ENCODE measurements around the gene LDHAL6A. TPM values are rescaled to one million over a fixed set of nuclear protein-coding genes. Genes with fewer than 3 reads are reported as not detected.
A peak's percentile ranks its signal among the peaks of the same experiment; 100 is the strongest.

LDHAL6A gene
- total RNA-seq, 1 donor from 2014 or later, result 0.62 TPM

- DNase-seq, result peak; percentile 22
These were observed 35.3 kb downstream of the LDHAL6A start for GRCh38 chr11:18490736-18491485.

- DNase-seq, result no peak
These were observed 36.3 kb downstream of the LDHAL6A start for GRCh38 chr11:18491924-18492323.

GRCh38 chr11:18492888-18493287 is 37.2 kb downstream of the LDHAL6A start:
- DNase-seq, result no peak

GRCh38 chr11:18493310-18493709 is 37.7 kb downstream of the LDHAL6A start:
- DNase-seq, result no peak

- DNase-seq, result no peak
These were observed 39.6 kb downstream of the LDHAL6A start for GRCh38 chr11:18495271-18495670.

GRCh38 chr11:18495703-18496102 is 40.0 kb downstream of the LDHAL6A start:
- DNase-seq, result no peak

GRCh38 chr11:18498039-18498438 is 42.4 kb downstream of the LDHAL6A start:
- DNase-seq, result no peak

GRCh38 chr11:18501629-18502028 is 46.0 kb downstream of the LDHAL6A start:
- DNase-seq, result no peak

GRCh38 chr11:18502352-18502751 is 46.7 kb downstream of the LDHAL6A start:
- no peak for DNase-seq

- DNase-seq, result no peak
These were observed 65.5 kb downstream of the LDHAL6A start for GRCh38 chr11:18521122-18521521.

- DNase-seq, result no peak
These were observed 66.7 kb downstream of the LDHAL6A start for GRCh38 chr11:18522388-18522787.

GRCh38 chr11:18523084-18523483 is 67.4 kb downstream of the LDHAL6A start:
- no peak for DNase-seq

- DNase-seq, result no peak
These were observed 68.6 kb downstream of the LDHAL6A start for GRCh38 chr11:18524248-18524647.

- DNase-seq, result no peak
These were observed 70.5 kb downstream of the LDHAL6A start for GRCh38 chr11:18526130-18526520.

- peak; percentile 91 for DNase-seq
These were observed 71.1 kb downstream of the LDHAL6A start, which contains the start of gene TSG101 for GRCh38 chr11:18526521-18527296. Gene TSG101, minus strand, starts transcription at chr11:18526942. Its CDS starts 126 bp downstream, at chr11:18526816.

GRCh38 chr11:18527512-18527911 is 71.9 kb downstream of the LDHAL6A start:
- DNase-seq, result no peak

Other genes with a start within 250 kb of the LDHAL6A start
- not detected for gene SAA4, start 219.1 kb upstream of the LDHAL6A start, total RNA-seq
- 0.31 TPM for gene SAA2, start 207.2 kb upstream of the LDHAL6A start, total RNA-seq
- gene SAA1, start 189.6 kb upstream of the LDHAL6A start, total RNA-seq, result not detected
- 126 TPM for gene HPS5, start 133.7 kb upstream of the LDHAL6A start, total RNA-seq
- 84.2 TPM for gene GTF2H1, start 133.3 kb upstream of the LDHAL6A start, total RNA-seq
- 119 TPM for gene LDHA, start 61.3 kb upstream of the LDHAL6A start, total RNA-seq
- not detected for gene LDHC, start 43.5 kb upstream of the LDHAL6A start, total RNA-seq
- gene TSG101, start 71.1 kb downstream of the LDHAL6A start, total RNA-seq, result 99.8 TPM
- 27.8 TPM for gene UEVLD, start 132.9 kb downstream of the LDHAL6A start, total RNA-seq
- gene MISFA, start 143.9 kb downstream of the LDHAL6A start, total RNA-seq, result 0.62 TPM
- 11.2 TPM for gene SPTY2D1, start 178.5 kb downstream of the LDHAL6A start, total RNA-seq
- gene TMEM86A, start 242.9 kb downstream of the LDHAL6A start, total RNA-seq, result 6.9 TPM